B cell (primary cell): ENCODE data around the gene PDS5A. TPM values are rescaled to one million over a fixed set of nuclear protein-coding genes. Genes with fewer than 3 reads are reported as not detected.

Experiments
- ATAC-seq: fragments of 200-7000 bp; cut with Tn5 transposase; one replicate; pipeline ENCODE4 v1.10.0; 2021; ENCODE audit warnings: low read depth, mild to moderate bottlenecking, moderate number of reproducible peaks, moderate library complexity
- CTCF ChIA-PET: fragments of 350-600 bp; sonication (Branson Sonifier 250); formaldehyde crosslinking; loops from one replicate; lab custom pipeline; 2021; ENCODE audit warnings: antibody characterized with exemption, inconsistent platforms; lab: Charles Lee
- POLR2A ChIA-PET: fragments of 350-600 bp; sonication (Branson Sonifier 250); formaldehyde crosslinking; loops from one replicate; lab custom pipeline; 2021; ENCODE audit warnings: antibody characterized with exemption; lab: Charles Lee
- DNase-seq: peaks from one replicate; pipeline ENCODE4 v3.0.0; 2013
- H2AFZ ChIP-seq: 2 replicates; pipeline ENCODE4 v1.6.1; 2012; ENCODE audit warnings: mild to moderate bottlenecking, low read depth, low read length; ENCODE audit not compliant: insufficient read depth, poor library complexity, severe bottlenecking
- H3K27ac ChIP-seq, 2 donors: 1 replicate in 1 of 2; 2 replicates in 1 of 2; pipeline ENCODE4 v1.5.1; 2012 to 2013; ENCODE audit warnings: low read length in 2 of 2, mild to moderate bottlenecking in 2 of 2, moderate library complexity in 1 of 2
- H3K27me3 ChIP-seq, 4 experiments: fragments of 200-600 bp in 1 of 4; sonication (generic) in 1 of 4; replicated peaks in 1 of 4; 1 replicate in 2 of 4; 2 replicates in 2 of 4; pipeline versions ENCODE4 v1.6.1 to v1.7.0; 2013 to 2016; ENCODE audit warnings: low read length in 3 of 4, mild to moderate bottlenecking in 2 of 4, mixed read lengths in 1 of 4, moderate library complexity in 1 of 4; ENCODE audit not compliant: insufficient read depth in 4 of 4, control insufficient read depth in 3 of 4; ENCODE audit errors: control extremely low read depth in 1 of 4
- H3K36me3 ChIP-seq, 2 experiments: replicated peaks in 1 of 2; 1 replicate in 1 of 2; 2 replicates in 1 of 2; pipeline versions ENCODE4 v1.6.1 to v1.7.1; 2013; ENCODE audit warnings: low read length in 1 of 2; ENCODE audit not compliant: insufficient read depth in 2 of 2, control insufficient read depth in 1 of 2; ENCODE audit errors: control extremely low read depth in 1 of 2, extremely low read depth in 1 of 2
- H3K4me1 ChIP-seq, 2 donors: fragments of 200-600 bp in 1 of 2; sonication (generic) in 1 of 2; 1 replicate in 1 of 2; 2 replicates in 1 of 2; pipeline versions ENCODE4 v1.5.1 to v1.6.1; 2013 to 2017; ENCODE audit warnings: low read length in 2 of 2; ENCODE audit not compliant: control insufficient read depth in 2 of 2, insufficient read depth in 2 of 2
- H3K4me2 ChIP-seq: replicated peaks from 2 replicates; pipeline ENCODE3; 2012; ENCODE audit warnings: mild to moderate bottlenecking, low read depth, low read length; ENCODE audit not compliant: poor library complexity, severe bottlenecking
- H3K4me3 ChIP-seq, 5 experiments: fragments of 200-600 bp in 1 of 5; sonication (generic) in 1 of 5; 1 replicate in 3 of 5; 2 replicates in 2 of 5; pipeline versions ENCODE4 v1.5.1 to v1.7.0; 2011 to 2016; ENCODE audit warnings: low read length in 4 of 5, mild to moderate bottlenecking in 4 of 5, low read depth in 2 of 5, control low read depth in 1 of 5, moderate library complexity in 1 of 5; ENCODE audit not compliant: insufficient read depth in 1 of 5; ENCODE audit errors: control extremely low read depth in 1 of 5, extremely low read depth in 1 of 5
- H3K79me2 ChIP-seq: fragments of 200-600 bp; sonication (generic); one replicate; pipeline ENCODE4 v1.6.0; 2016; ENCODE audit warnings: low read length; ENCODE audit not compliant: control insufficient read depth, insufficient read depth
- H3K9ac ChIP-seq: fragments of 200-600 bp; sonication (generic); 2 replicates; pipeline ENCODE4 v1.6.1; 2017; ENCODE audit warnings: mild to moderate bottlenecking, low read length, moderate library complexity
- H3K9me3 ChIP-seq, 3 donors: one replicate each; pipeline versions ENCODE4 v1.6.1 to v1.7.1; 2013; ENCODE audit warnings: low read length in 2 of 3; ENCODE audit not compliant: control insufficient read depth in 2 of 3, insufficient read depth in 1 of 3; ENCODE audit errors: control extremely low read depth in 1 of 3
- H4K20me1 ChIP-seq: 2 replicates; pipeline ENCODE4 v1.6.0; 2012; ENCODE audit warnings: mild to moderate bottlenecking, low read length; ENCODE audit not compliant: insufficient read depth, control insufficient read depth, poor library complexity, severe bottlenecking
- H3K27ac Mint-ChIP-seq: one replicate; pipeline ENCODE4 v1.8.0; 2021; ENCODE audit warnings: mixed read lengths
- H3K27me3 Mint-ChIP-seq: one replicate; pipeline ENCODE4 v1.8.0; 2021; ENCODE audit warnings: mixed read lengths
- H3K4me1 Mint-ChIP-seq: one replicate; pipeline ENCODE4 v1.8.0; 2021; ENCODE audit warnings: mixed read lengths
- H3K4me3 Mint-ChIP-seq: one replicate; pipeline ENCODE4 v1.8.0; 2021; ENCODE audit warnings: mixed read lengths
- H3K9me3 Mint-ChIP-seq: one replicate; pipeline ENCODE4 v1.8.0; 2022; ENCODE audit warnings: mixed read lengths; ENCODE audit not compliant: insufficient read depth
- EZH2 ChIP-seq: IDR thresholded peaks from 2 replicates; pipeline ENCODE4 v1.6.1; 2012; ENCODE audit warnings: borderline replicate concordance, low read depth, mild to moderate bottlenecking, moderate library complexity, low read length; ENCODE audit not compliant: insufficient read depth, poor library complexity, severe bottlenecking
- WGBS: methylation state at CpG from one replicate; pipeline ENCODE4 v1.1.5; 2013; ENCODE audit warnings: missing lambda C conversion rate; ENCODE audit not compliant: insufficient coverage; 5-methylcytosine and 5-hydroxymethylcytosine counted together
- intact Hi-C: fragments of 100-400 bp; cut with micrococcal nuclease; formaldehyde crosslinking; loops from one replicate; pipeline ENCODE4 v1.10.0; 2022
- polyA plus RNA-seq: library from polyadenylated mRNA; depleted of rRNA; stranded (reverse); fragments of >200 nt; gene quantifications from 2 replicates; pipeline ENCODE4 v1.2.3, GENCODE V29; 2012
- total RNA-seq, 2 donors: library from RNA; stranded (reverse); fragments of 120-200 nt in 1 of 2; gene quantifications; 1 replicate in 1 of 2; 2 replicates in 1 of 2; pipeline versions ENCODE4 v1.2.3 to v1.2.4, GENCODE V29; 2013 to 2022
- TF ChIP-seq, protein P1 (sequence below): fragments of 200-600 bp; IDR thresholded peaks from one replicate; pipeline ENCODE4 v1.8.0; 2022; ENCODE audit warnings: antibody characterized with exemption, mild to moderate bottlenecking

The PDS5A gene
- total and polyA plus RNA-seq, 2 donors (not counting 1 experiment from before 2014, with no cell fraction given), result 19.4 to 111 TPM

DNA sequence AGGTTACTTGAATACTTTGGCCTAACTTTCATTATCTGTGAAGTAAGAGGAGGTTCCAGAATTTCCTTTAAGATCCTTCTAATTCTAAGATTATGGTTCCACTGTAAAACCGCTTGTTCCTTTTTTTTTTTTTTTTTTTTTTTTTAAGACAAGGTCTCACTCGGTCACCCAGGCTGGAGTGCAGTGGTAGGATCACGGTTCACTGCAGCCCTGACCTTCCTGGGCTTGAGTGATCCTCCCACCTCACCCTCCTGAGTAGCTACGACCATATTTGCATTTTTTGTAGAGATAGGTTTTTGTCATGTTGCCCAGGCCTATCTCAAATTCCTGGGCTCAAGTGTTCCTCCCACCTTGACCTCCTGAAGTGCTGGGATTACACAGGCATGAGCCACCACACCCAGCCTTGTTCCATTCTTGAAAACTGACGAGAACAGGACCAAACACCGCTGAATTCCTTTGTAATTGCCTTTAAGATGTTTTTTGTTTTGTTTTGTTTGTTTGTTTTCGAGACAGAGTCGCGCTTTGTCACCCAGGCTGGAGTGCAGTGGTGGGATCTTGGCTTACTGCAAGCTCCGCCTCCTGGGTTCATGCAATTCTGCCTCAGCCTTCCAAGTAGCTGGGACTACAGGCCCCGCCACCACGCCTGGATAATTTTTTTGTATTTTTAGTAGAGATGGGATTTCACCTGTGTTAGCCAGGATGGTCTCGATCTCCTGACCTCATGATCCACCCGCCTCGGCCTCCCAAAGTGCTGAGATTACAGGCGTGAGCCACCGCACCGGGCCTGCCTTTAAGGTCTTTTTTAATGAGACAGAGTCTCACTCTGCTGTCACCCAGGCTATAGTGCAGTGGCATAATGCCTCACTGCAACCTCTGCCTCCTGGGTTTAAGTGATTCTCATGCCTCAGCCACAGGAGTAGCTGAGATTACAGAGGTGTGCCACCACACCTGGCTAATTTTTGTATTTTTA, 6.8 kb downstream of the PDS5A start:
- H3K4me3 ChIP-seq, result no peak overlapping the region
- Mint-ChIP-seq H3K27ac (peak overlapping the region; percentile 88), H3K4me3 (peak overlapping the region; percentile 69), H3K9me3 (no peaks in the 10 kb centered on the region), H3K27me3 (no peaks in the 10 kb centered on the region), H3K4me1 (peaks cover 54% of the 10 kb centered on the region)
- peaks cover 98% of the 10 kb centered on the region for H3K79me2 ChIP-seq
- peaks cover 46% of the 10 kb centered on the region for H4K20me1 ChIP-seq
- H2AFZ ChIP-seq, result no peak overlapping the region
- intact Hi-C loops, result loop anchor here (2.0 to 10.0 kb wide), 2 partner anchors 28 to 926 kb away; no protein-coding TSS in a partner anchor
- 86% methylated on average over 9 of the region's 18 CpGs for WGBS
- POLR2A ChIA-PET, result no interaction called here
- H3K9ac ChIP-seq, result peak overlapping the region; percentile 4
- CTCF ChIA-PET, result interaction anchor here (0.6 to 1.9 kb wide), 2 partner anchors 28 to 502 kb away, joined by 3 to 6 read pairs; no protein-coding TSS in a partner anchor
- H3K9me3 ChIP-seq, result no peaks in the 10 kb centered on the region
- peak overlapping the region; percentile 51 to 68 for H3K27ac ChIP-seq
- H3K4me1 ChIP-seq, result peaks cover 22 to 23% of the 10 kb centered on the region in 2 donors
- DNase-seq, result peak; percentile 58
- H3K4me2 ChIP-seq, result peak overlapping the region; percentile 51
- TF ChIP-seq EZH2, result no peak
- TF ChIP-seq, protein P1, sequence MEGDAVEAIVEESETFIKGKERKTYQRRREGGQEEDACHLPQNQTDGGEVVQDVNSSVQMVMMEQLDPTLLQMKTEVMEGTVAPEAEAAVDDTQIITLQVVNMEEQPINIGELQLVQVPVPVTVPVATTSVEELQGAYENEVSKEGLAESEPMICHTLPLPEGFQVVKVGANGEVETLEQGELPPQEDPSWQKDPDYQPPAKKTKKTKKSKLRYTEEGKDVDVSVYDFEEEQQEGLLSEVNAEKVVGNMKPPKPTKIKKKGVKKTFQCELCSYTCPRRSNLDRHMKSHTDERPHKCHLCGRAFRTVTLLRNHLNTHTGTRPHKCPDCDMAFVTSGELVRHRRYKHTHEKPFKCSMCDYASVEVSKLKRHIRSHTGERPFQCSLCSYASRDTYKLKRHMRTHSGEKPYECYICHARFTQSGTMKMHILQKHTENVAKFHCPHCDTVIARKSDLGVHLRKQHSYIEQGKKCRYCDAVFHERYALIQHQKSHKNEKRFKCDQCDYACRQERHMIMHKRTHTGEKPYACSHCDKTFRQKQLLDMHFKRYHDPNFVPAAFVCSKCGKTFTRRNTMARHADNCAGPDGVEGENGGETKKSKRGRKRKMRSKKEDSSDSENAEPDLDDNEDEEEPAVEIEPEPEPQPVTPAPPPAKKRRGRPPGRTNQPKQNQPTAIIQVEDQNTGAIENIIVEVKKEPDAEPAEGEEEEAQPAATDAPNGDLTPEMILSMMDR, result no peak
- H3K36me3 ChIP-seq, result peaks cover 4 to 27% of the 10 kb centered on the region in 2 experiments
- H3K27me3 ChIP-seq, result no peaks in the 10 kb centered on the region
- peak; percentile 92 for ATAC-seq

DNA sequence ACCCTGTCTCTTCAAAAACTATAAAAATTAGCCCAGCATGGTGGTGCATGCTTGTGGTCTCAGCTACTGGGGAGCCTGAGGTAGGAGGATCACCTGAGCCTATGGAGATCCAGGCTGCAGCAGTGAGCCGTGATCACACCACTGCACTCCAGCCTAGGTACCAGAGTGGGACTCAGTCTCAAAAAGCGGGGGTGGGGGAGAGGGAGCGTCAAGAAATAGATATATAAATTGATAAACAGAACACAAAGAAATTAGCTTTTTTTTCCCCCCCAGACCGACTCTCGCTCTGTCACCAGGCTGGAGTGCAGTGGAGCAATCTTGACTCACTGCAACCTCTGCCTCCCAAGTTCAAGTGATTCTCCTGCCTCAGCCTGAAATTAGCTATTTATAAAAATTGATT, 14.1 kb downstream of the PDS5A start:
- no peaks in the 10 kb centered on the region for H3K27me3 ChIP-seq
- peaks cover 20 to 29% of the 10 kb centered on the region in 2 donors for H3K4me1 ChIP-seq
- Mint-ChIP-seq H3K27me3 (no peaks in the 10 kb centered on the region), H3K4me1 (peaks cover 51% of the 10 kb centered on the region), H3K4me3 (no peak overlapping the region), H3K9me3 (no peaks in the 10 kb centered on the region), H3K27ac (peak overlapping the region; percentile 26)
- H3K36me3 ChIP-seq, result peaks cover 0 to 7% of the 10 kb centered on the region in 2 experiments
- peaks cover 64% of the 10 kb centered on the region for H4K20me1 ChIP-seq
- ChIA-PET POLR2A (no interaction called here), CTCF (interaction anchor here (0.6 kb wide), 1 partner anchor 18 kb away, joined by 3 read pairs; no protein-coding TSS in a partner anchor)
- H3K9me3 ChIP-seq, result peaks cover 0 to 2% (median 0%) of the 10 kb centered on the region in 3 donors
- WGBS, result no CpG with 5 or more reads among the region's 5 CpGs
- peaks cover 97% of the 10 kb centered on the region for H3K79me2 ChIP-seq
- intact Hi-C loops, result loop anchor here (2.0 to 5.0 kb wide), 3 partner anchors 17 to 56 kb away; no protein-coding TSS in a partner anchor
- TF ChIP-seq, protein P1, result no peak
- no peak for TF ChIP-seq EZH2
- no peak overlapping the region for H3K4me2 ChIP-seq
- peak overlapping the region in 1 of 2 donors; percentile 14 for H3K27ac ChIP-seq
- no peak overlapping the region for H2AFZ ChIP-seq
- H3K9ac ChIP-seq, result no peak overlapping the region
- H3K4me3 ChIP-seq, result no peak overlapping the region
- DNase-seq (no peak), ATAC-seq (no peak)
